ENCODE measurements around the gene CTAGE8.
"Not testable (repeated sequence)": the region's sequence is repeated elsewhere in the genome, so short reads cannot be mapped to it uniquely, and the experiment has no call there.

CTAGE8 gene

DNA sequence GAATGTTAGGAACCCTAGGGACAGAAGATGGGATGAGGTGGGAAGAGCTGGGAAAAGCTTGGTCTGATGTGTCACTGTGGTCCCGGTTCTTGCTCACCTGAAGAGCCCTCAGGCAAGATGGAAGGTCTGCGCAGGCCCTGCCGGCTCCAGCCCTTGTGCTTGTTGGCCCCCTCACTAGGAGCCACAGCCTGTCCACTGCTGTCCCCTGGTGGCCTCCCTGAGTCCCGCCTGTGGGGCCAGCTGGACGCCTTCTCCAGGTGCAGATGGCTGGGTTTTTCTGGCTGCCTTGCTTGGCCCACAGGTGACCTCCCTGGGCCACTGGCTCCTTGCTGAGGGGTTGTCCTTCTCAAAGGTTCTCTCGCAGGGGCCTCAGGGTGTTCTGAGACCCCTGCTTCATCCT is 14.6 kb upstream of the CTAGE8 start:
- H3K79me1 ChIP-seq (ENCODE audit: low read depth, low read length); H3K14ac ChIP-seq (ENCODE audit: low read length); H3K4me3 ChIP-seq (ENCODE audit: low read length in 2 of 2); H3K4me1 ChIP-seq (ENCODE audit: control insufficient read depth in 2 of 2, insufficient read depth in 1 of 2, low read depth in 1 of 2, low read length in 2 of 2); H3K27ac ChIP-seq (replicated peaks; ENCODE audit: low read length); H3K27me3 ChIP-seq (ENCODE audit: control insufficient read depth in 3 of 3, insufficient read depth in 3 of 3, low read depth in 1 of 3, low read length in 3 of 3); H2BK5ac ChIP-seq (ENCODE audit: low read length); H2BK15ac ChIP-seq (ENCODE audit: low read length); H2AFZ ChIP-seq (ENCODE audit: low read length); H3K4me2 ChIP-seq (ENCODE audit: insufficient read depth, low read length, poor library complexity, severe bottlenecking); H3K36me3 ChIP-seq (replicated peaks in 1 of 2; ENCODE audit: control insufficient read depth in 2 of 2, insufficient read depth in 2 of 2, low read length in 2 of 2); H4K8ac ChIP-seq (ENCODE audit: low read depth, low read length); H3K18ac ChIP-seq (ENCODE audit: low read length); H3K23ac ChIP-seq (ENCODE audit: low read depth, low read length, poor library complexity); H3K9me3 ChIP-seq (replicated peaks in 1 of 2; ENCODE audit: control insufficient read depth in 2 of 2, insufficient read depth in 1 of 2, low read depth in 1 of 2, low read length in 2 of 2); H3K4ac ChIP-seq (ENCODE audit: low read length); H3K9ac ChIP-seq (ENCODE audit: low read depth, low read length, poor library complexity); H4K91ac ChIP-seq (ENCODE audit: low read depth, low read length, poor library complexity); H2AK5ac ChIP-seq (ENCODE audit: low read depth, low read length); DNase-seq (ENCODE audit: low spot score); H2BK120ac ChIP-seq (ENCODE audit: low read depth, low read length); H2BK12ac ChIP-seq (ENCODE audit: low read length): not testable (repeated sequence)
- no CpG with 5 or more reads among the region's 6 CpGs for WGBS, 2 donors (ENCODE audit: extremely low coverage in 2 of 2, insufficient read length in 2 of 2, insufficient replicate concordance in 1 of 2)

DNA sequence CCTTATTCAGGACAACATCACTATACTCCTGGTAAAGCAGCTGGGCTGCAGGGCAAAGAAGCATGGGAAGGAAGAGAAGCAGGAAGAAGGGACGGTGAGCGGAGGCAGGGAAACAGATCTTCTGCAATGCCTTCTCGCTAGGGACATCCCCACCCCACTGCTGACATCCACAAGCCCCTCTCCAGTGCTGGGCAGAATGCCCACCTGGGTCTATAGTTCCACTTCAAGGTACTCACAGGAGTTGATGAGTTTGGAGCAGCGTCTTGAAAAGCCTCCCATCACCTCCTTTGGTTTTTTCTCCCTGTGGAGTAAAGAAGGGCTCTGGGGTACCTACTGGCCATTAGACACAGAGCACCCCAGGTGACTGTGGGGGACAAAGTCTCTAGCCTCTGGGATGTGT is 13.4 kb upstream of the CTAGE8 start:
- not testable (repeated sequence) for H2BK12ac ChIP-seq (ENCODE audit: low read length); H3K9me3 ChIP-seq (replicated peaks in 1 of 2; ENCODE audit: control insufficient read depth in 2 of 2, insufficient read depth in 1 of 2, low read depth in 1 of 2, low read length in 2 of 2); H3K9ac ChIP-seq (ENCODE audit: low read depth, low read length, poor library complexity); H3K14ac ChIP-seq (ENCODE audit: low read length); H2BK120ac ChIP-seq (ENCODE audit: low read depth, low read length); H3K27ac ChIP-seq (replicated peaks; ENCODE audit: low read length); H3K27me3 ChIP-seq (ENCODE audit: control insufficient read depth in 3 of 3, insufficient read depth in 3 of 3, low read depth in 1 of 3, low read length in 3 of 3); H2AK5ac ChIP-seq (ENCODE audit: low read depth, low read length); H3K23ac ChIP-seq (ENCODE audit: low read depth, low read length, poor library complexity); H3K4me1 ChIP-seq (ENCODE audit: control insufficient read depth in 2 of 2, insufficient read depth in 1 of 2, low read depth in 1 of 2, low read length in 2 of 2); DNase-seq (ENCODE audit: low spot score); H3K18ac ChIP-seq (ENCODE audit: low read length); H3K36me3 ChIP-seq (replicated peaks in 1 of 2; ENCODE audit: control insufficient read depth in 2 of 2, insufficient read depth in 2 of 2, low read length in 2 of 2); H3K4me3 ChIP-seq (ENCODE audit: low read length in 2 of 2); H3K4ac ChIP-seq (ENCODE audit: low read length); H2AFZ ChIP-seq (ENCODE audit: low read length); H3K79me1 ChIP-seq (ENCODE audit: low read depth, low read length); H4K91ac ChIP-seq (ENCODE audit: low read depth, low read length, poor library complexity); H3K4me2 ChIP-seq (ENCODE audit: insufficient read depth, low read length, poor library complexity, severe bottlenecking); H2BK5ac ChIP-seq (ENCODE audit: low read length); H4K8ac ChIP-seq (ENCODE audit: low read depth, low read length); H2BK15ac ChIP-seq (ENCODE audit: low read length)
- no CpG with 5 or more reads among the region's 4 CpGs for WGBS, 2 donors (ENCODE audit: extremely low coverage in 2 of 2, insufficient read length in 2 of 2, insufficient replicate concordance in 1 of 2)

DNA sequence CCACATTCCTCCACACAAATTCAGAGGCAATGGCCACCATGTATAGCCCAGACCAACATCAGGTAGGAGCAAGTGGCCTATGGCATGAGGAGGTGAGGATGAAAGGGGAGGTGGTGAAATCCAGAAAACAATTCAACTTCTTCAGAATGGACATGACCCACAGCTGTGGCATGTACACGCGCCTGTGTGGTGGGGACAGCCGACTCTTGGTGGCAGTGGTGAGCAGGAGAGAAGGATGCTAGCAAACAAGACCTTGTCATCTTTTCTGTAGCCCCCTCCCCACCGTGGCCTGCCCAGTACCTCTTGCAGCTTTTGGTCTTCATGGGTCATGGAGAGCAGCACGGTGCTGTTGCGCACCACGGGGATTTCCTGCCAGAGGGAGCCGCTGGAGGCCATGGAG is 12.9 kb upstream of the CTAGE8 start:
- not testable (repeated sequence) for H3K36me3 ChIP-seq (replicated peaks in 1 of 2; ENCODE audit: control insufficient read depth in 2 of 2, insufficient read depth in 2 of 2, low read length in 2 of 2); H3K27me3 ChIP-seq (ENCODE audit: control insufficient read depth in 3 of 3, insufficient read depth in 3 of 3, low read depth in 1 of 3, low read length in 3 of 3); H3K9me3 ChIP-seq (replicated peaks in 1 of 2; ENCODE audit: control insufficient read depth in 2 of 2, insufficient read depth in 1 of 2, low read depth in 1 of 2, low read length in 2 of 2); DNase-seq (ENCODE audit: low spot score); H3K4me1 ChIP-seq (ENCODE audit: control insufficient read depth in 2 of 2, insufficient read depth in 1 of 2, low read depth in 1 of 2, low read length in 2 of 2); H2BK120ac ChIP-seq (ENCODE audit: low read depth, low read length); H3K4me2 ChIP-seq (ENCODE audit: insufficient read depth, low read length, poor library complexity, severe bottlenecking); H3K18ac ChIP-seq (ENCODE audit: low read length); H2AFZ ChIP-seq (ENCODE audit: low read length); H3K9ac ChIP-seq (ENCODE audit: low read depth, low read length, poor library complexity); H2BK5ac ChIP-seq (ENCODE audit: low read length); H3K23ac ChIP-seq (ENCODE audit: low read depth, low read length, poor library complexity); H4K91ac ChIP-seq (ENCODE audit: low read depth, low read length, poor library complexity); H3K79me1 ChIP-seq (ENCODE audit: low read depth, low read length); H3K4ac ChIP-seq (ENCODE audit: low read length); H2BK15ac ChIP-seq (ENCODE audit: low read length); H3K27ac ChIP-seq (replicated peaks; ENCODE audit: low read length); H3K4me3 ChIP-seq (ENCODE audit: low read length in 2 of 2); H2AK5ac ChIP-seq (ENCODE audit: low read depth, low read length); H4K8ac ChIP-seq (ENCODE audit: low read depth, low read length); H2BK12ac ChIP-seq (ENCODE audit: low read length); H3K14ac ChIP-seq (ENCODE audit: low read length)
- no CpG with 5 or more reads among the region's 8 CpGs for WGBS, 2 donors (ENCODE audit: extremely low coverage in 2 of 2, insufficient read length in 2 of 2, insufficient replicate concordance in 1 of 2)

DNA sequence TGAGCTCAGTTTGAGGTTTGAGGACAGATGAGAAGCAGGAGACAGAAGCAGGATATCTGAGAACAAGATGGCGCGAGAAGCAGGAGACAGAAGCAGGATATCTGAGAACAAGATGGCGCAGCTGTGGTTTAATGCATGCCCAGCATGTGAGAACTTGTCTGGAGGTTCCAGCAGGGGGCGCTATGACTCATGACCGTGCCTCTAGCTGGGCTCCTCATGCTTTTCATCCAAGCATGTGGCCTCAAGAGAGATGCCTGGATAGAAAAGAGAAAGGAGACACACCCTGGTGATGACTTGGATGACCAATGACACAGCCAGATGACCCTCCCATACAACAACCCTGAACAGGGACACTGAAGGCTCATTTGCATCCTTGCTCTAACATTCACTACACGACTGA is 10.9 kb upstream of the CTAGE8 start:
- not testable (repeated sequence) for H2AK5ac ChIP-seq (ENCODE audit: low read depth, low read length); DNase-seq (ENCODE audit: low spot score); H2BK120ac ChIP-seq (ENCODE audit: low read depth, low read length); H3K27ac ChIP-seq (replicated peaks; ENCODE audit: low read length); H4K91ac ChIP-seq (ENCODE audit: low read depth, low read length, poor library complexity); H3K4me3 ChIP-seq (ENCODE audit: low read length in 2 of 2); H3K36me3 ChIP-seq (replicated peaks in 1 of 2; ENCODE audit: control insufficient read depth in 2 of 2, insufficient read depth in 2 of 2, low read length in 2 of 2); H3K9ac ChIP-seq (ENCODE audit: low read depth, low read length, poor library complexity); H2BK15ac ChIP-seq (ENCODE audit: low read length); H4K8ac ChIP-seq (ENCODE audit: low read depth, low read length); H3K23ac ChIP-seq (ENCODE audit: low read depth, low read length, poor library complexity); H2AFZ ChIP-seq (ENCODE audit: low read length); H3K27me3 ChIP-seq (ENCODE audit: control insufficient read depth in 3 of 3, insufficient read depth in 3 of 3, low read depth in 1 of 3, low read length in 3 of 3); H3K4ac ChIP-seq (ENCODE audit: low read length); H3K18ac ChIP-seq (ENCODE audit: low read length); H2BK12ac ChIP-seq (ENCODE audit: low read length); H3K14ac ChIP-seq (ENCODE audit: low read length); H3K4me2 ChIP-seq (ENCODE audit: insufficient read depth, low read length, poor library complexity, severe bottlenecking); H3K9me3 ChIP-seq (replicated peaks in 1 of 2; ENCODE audit: control insufficient read depth in 2 of 2, insufficient read depth in 1 of 2, low read depth in 1 of 2, low read length in 2 of 2); H2BK5ac ChIP-seq (ENCODE audit: low read length); H3K4me1 ChIP-seq (ENCODE audit: control insufficient read depth in 2 of 2, insufficient read depth in 1 of 2, low read depth in 1 of 2, low read length in 2 of 2); H3K79me1 ChIP-seq (ENCODE audit: low read depth, low read length)
- no CpG with 5 or more reads among the region's 6 CpGs for WGBS, 2 donors (ENCODE audit: extremely low coverage in 2 of 2, insufficient read length in 2 of 2, insufficient replicate concordance in 1 of 2)
